Measurements from ENCODE around the gene MEAK7. TPM values are rescaled to one million over a fixed set of nuclear protein-coding genes. Genes with fewer than 3 reads are reported as not detected.
"Not testable (repeated sequence)": the region's sequence is repeated elsewhere in the genome, so short reads cannot be mapped to it uniquely, and the experiment has no call there.

Gene MEAK7
- total and polyA plus RNA-seq, 2 donors from 2014 or later, result 6.3 to 30.6 TPM

- no peak for DNase-seq
- Histone ChIP-seq H3K4me3 (ENCODE audit: low read length in 3 of 3) (no peak overlapping the region), H3K36me3 (ENCODE audit: control insufficient read depth in 2 of 3, insufficient read depth in 3 of 3, low read length in 3 of 3) (no peaks in the 10 kb centered on the region), H3K27me3 (ENCODE audit: control insufficient read depth, insufficient read depth, low read length) (no peaks in the 10 kb centered on the region), H3K27ac (ENCODE audit: low read depth in 2 of 2, low read length in 2 of 2) (peak overlapping the region in 1 of 2 donors; percentile 74), H3K4me1 (ENCODE audit: control insufficient read depth in 2 of 3, insufficient read depth in 2 of 3, low read depth in 1 of 3, low read length in 3 of 3) (peaks cover 0 to 14% (median 12%) of the 10 kb centered on the region in 3 donors), H3K9me3 (ENCODE audit: control insufficient read depth in 2 of 3, insufficient read depth in 1 of 3, low read length in 3 of 3) (no peaks in the 10 kb centered on the region), H3K9ac (ENCODE audit: low read length in 3 of 3) (no peak overlapping the region)
- FAIRE-seq, result no peak
- TF ChIP-seq CTCF (IDR thresholded peaks at IDR 0.05; ENCODE audit: borderline replicate concordance, extremely low read depth, insufficient read depth), result no peak
- intact Hi-C loops (cut with DNase I), result no loop called here
These were observed 23.2 kb upstream of the MEAK7 start for GRCh38 chr16:84527532-84528269.

- no peak for TF ChIP-seq CTCF (IDR thresholded peaks at IDR 0.05; ENCODE audit: borderline replicate concordance, extremely low read depth, insufficient read depth)
- intact Hi-C loops (cut with DNase I), result no loop called here
- peak overlapping the region; percentile 26 to 74 for H3K27ac ChIP-seq (ENCODE audit: low read depth in 2 of 2, low read length in 2 of 2)
- FAIRE-seq (no peak), DNase-seq (peak in 3 of 5 donors; percentile 49 to 82 (median 67))
- H3K27me3 ChIP-seq (ENCODE audit: control insufficient read depth, insufficient read depth, low read length), result no peaks in the 10 kb centered on the region
- H3K36me3 ChIP-seq (ENCODE audit: control insufficient read depth in 2 of 3, insufficient read depth in 3 of 3, low read length in 3 of 3), result no peaks in the 10 kb centered on the region
- H3K4me1 ChIP-seq (ENCODE audit: control insufficient read depth in 2 of 3, insufficient read depth in 2 of 3, low read depth in 1 of 3, low read length in 3 of 3), result peaks cover 0 to 12% (median 5%) of the 10 kb centered on the region in 3 donors
- no peak overlapping the region for H3K9ac ChIP-seq (ENCODE audit: low read length in 3 of 3)
- H3K4me3 ChIP-seq (ENCODE audit: low read length in 3 of 3), result peak overlapping the region in 1 of 3 donors; percentile 30
- H3K9me3 ChIP-seq (ENCODE audit: control insufficient read depth in 2 of 3, insufficient read depth in 1 of 3, low read length in 3 of 3), result no peaks in the 10 kb centered on the region
These were observed 22.5 kb upstream of the MEAK7 start for GRCh38 chr16:84526794-84527531.

GRCh38 chr16:84524941-84525581 is 20.6 kb upstream of the MEAK7 start:
- FAIRE-seq; intact Hi-C loops (cut with DNase I); H3K27me3 ChIP-seq (ENCODE audit: control insufficient read depth, insufficient read depth, low read length); H3K4me3 ChIP-seq (ENCODE audit: low read length in 3 of 3); H3K27ac ChIP-seq (ENCODE audit: low read depth in 2 of 2, low read length in 2 of 2); H3K36me3 ChIP-seq (ENCODE audit: control insufficient read depth in 2 of 3, insufficient read depth in 3 of 3, low read length in 3 of 3); H3K9ac ChIP-seq (ENCODE audit: low read length in 3 of 3); H3K4me1 ChIP-seq (ENCODE audit: control insufficient read depth in 2 of 3, insufficient read depth in 2 of 3, low read depth in 1 of 3, low read length in 3 of 3); DNase-seq; H3K9me3 ChIP-seq (ENCODE audit: control insufficient read depth in 2 of 3, insufficient read depth in 1 of 3, low read length in 3 of 3): not testable (repeated sequence)

All from kidney (tissue), 14 donors.